Type B pancreatic cell (in vitro differentiated cells): ENCODE results near the gene GARIN5B. TPM values are rescaled to one million over a fixed set of nuclear protein-coding genes. Genes with fewer than 3 reads are reported as not detected.

Experiments
- DNase-seq: peaks from one replicate; pipeline ENCODE4 v3.0.0; 2021; ENCODE audit warnings: mixed read lengths; ENCODE audit not compliant: unreplicated experiment; ENCODE audit errors: extremely low spot score
- H3K27ac Mint-ChIP-seq: 2 replicates; pipeline ENCODE4 v1.8.0; 2021; ENCODE audit warnings: mild to moderate bottlenecking, mixed read lengths
- H3K27me3 Mint-ChIP-seq: 2 replicates; pipeline ENCODE4 v1.8.0; 2021; ENCODE audit warnings: mixed read lengths
- H3K36me3 Mint-ChIP-seq: 2 replicates; pipeline ENCODE4 v1.8.0; 2021; ENCODE audit warnings: mixed read lengths
- H3K4me1 Mint-ChIP-seq: one replicate; pipeline ENCODE4 v1.8.0; 2021; ENCODE audit warnings: mixed read lengths; ENCODE audit not compliant: unreplicated experiment
- H3K4me3 Mint-ChIP-seq: 2 replicates; pipeline ENCODE4 v1.8.0; 2021; ENCODE audit warnings: mild to moderate bottlenecking, mixed read lengths
- H3K9me3 Mint-ChIP-seq: 2 replicates; pipeline ENCODE4 v1.8.0; 2021; ENCODE audit warnings: mixed read lengths
- total RNA-seq: library from RNA; stranded (reverse); gene quantifications from 2 replicates; pipeline ENCODE4 v1.2.1, GENCODE V29; 2021; ENCODE audit warnings: low replicate concordance
- TF ChIP-seq, protein P1 (sequence below): fragments of 200-600 bp; sonication (generic); conservative IDR thresholded peaks from 2 replicates; pipeline ENCODE4 v1.5.0; 2021; ENCODE audit warnings: antibody characterized with exemption, mild to moderate bottlenecking

The GARIN5B gene
- total RNA-seq, 1 donor from 2014 or later = not detected

DNA sequence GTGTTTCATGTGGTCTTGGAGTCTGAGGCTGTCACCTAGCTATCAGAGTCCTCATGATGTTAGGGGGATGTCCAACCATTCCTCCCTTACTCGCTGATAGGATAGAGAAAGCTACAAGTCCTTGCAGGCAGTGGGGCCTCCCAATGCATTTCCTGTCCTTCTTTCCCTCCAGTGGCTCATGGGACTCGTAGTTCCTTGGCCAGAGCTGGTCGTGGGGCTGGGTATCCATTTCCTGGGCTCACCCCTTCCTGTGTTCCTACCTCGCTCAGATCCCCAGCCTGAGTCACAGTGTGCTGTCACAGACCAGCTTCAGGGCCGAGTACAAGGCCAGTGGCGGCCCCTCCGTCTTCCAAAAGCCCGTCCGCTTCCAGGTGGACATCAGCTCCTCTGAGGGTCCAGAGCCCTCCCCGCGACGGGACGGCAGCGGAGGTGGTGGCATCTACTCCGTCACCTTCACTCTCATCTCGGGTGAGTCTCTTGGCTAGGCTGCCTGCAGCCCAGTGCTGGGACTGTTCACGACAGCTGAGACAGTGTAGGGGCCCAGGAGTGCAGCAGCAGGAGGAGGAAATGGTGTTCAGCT, 57.0 kb downstream of the GARIN5B start:
- Mint-ChIP-seq H3K9me3 (no peaks in the 10 kb centered on the region), H3K4me1 (peaks cover 5% of the 10 kb centered on the region), H3K27me3 (no peaks in the 10 kb centered on the region), H3K27ac (no peak overlapping the region), H3K4me3 (no peak overlapping the region), H3K36me3 (peaks cover 12% of the 10 kb centered on the region)
- DNase-seq = no peak
- TF ChIP-seq, protein P1, sequence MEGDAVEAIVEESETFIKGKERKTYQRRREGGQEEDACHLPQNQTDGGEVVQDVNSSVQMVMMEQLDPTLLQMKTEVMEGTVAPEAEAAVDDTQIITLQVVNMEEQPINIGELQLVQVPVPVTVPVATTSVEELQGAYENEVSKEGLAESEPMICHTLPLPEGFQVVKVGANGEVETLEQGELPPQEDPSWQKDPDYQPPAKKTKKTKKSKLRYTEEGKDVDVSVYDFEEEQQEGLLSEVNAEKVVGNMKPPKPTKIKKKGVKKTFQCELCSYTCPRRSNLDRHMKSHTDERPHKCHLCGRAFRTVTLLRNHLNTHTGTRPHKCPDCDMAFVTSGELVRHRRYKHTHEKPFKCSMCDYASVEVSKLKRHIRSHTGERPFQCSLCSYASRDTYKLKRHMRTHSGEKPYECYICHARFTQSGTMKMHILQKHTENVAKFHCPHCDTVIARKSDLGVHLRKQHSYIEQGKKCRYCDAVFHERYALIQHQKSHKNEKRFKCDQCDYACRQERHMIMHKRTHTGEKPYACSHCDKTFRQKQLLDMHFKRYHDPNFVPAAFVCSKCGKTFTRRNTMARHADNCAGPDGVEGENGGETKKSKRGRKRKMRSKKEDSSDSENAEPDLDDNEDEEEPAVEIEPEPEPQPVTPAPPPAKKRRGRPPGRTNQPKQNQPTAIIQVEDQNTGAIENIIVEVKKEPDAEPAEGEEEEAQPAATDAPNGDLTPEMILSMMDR = no peak

DNA sequence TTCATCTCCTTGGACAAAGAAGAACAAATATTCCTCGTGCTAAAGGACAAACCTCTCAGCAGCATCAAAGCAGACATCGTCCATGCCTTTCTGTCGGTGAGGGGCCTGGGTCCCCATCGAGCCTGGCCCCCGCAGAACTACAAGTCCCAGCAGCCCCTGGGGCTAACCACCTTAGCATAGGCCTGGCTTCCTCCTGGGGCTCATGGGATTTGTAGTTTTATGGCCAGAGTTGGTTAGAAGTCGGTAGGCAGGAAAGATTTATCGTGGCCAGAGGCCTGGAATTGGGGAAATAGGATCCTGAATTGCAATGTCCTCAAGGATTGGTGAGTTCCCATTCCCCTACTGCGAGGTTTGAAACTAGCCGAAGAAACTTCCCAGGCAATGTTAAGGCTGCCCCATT, 57.6 kb downstream of the GARIN5B start:
- H3K27ac Mint-ChIP-seq = no peak overlapping the region
- no peak for DNase-seq
- peaks cover 12% of the 10 kb centered on the region for H3K36me3 Mint-ChIP-seq
- no peaks in the 10 kb centered on the region for H3K27me3 Mint-ChIP-seq
- H3K9me3 Mint-ChIP-seq = no peaks in the 10 kb centered on the region
- TF ChIP-seq, protein P1 = no peak
- peaks cover 5% of the 10 kb centered on the region for H3K4me1 Mint-ChIP-seq
- no peak overlapping the region for H3K4me3 Mint-ChIP-seq

DNA sequence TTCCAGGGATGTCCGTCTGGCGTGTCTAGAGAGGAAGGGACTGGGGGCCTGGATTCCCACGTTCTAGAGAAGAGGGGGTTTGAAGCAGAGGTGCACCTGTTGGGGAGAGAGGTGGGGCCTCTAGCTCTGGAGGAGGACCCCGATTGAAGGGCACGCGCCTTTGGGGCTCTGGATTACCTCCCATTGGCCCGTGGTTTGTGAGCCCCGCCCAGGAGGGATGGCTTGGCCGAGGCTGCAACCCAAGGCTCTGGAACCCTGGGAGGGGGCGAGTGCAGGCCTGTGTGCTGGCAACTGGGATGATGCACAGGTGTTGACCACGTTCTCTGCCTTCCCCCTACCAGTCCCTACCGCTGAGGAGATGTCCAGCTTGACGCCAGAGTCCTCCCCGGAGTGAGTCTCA, 58.1 kb downstream of the GARIN5B start:
- Mint-ChIP-seq H3K4me3 (no peak overlapping the region), H3K27ac (no peak overlapping the region), H3K9me3 (no peaks in the 10 kb centered on the region), H3K27me3 (no peaks in the 10 kb centered on the region), H3K36me3 (peaks cover 8% of the 10 kb centered on the region), H3K4me1 (peaks cover 5% of the 10 kb centered on the region)
- TF ChIP-seq, protein P1 = no peak
- no peak for DNase-seq

Other genes starting within 250 kb of the GARIN5B start
- gene PPP1R12C, start 245.6 kb downstream of the GARIN5B start, total RNA-seq = 102 and 113 TPM in 2 replicates
- gene TNNT1, start 214.1 kb downstream of the GARIN5B start, total RNA-seq = 27.6 and 83.1 TPM in 2 replicates
- 2.1 and 4.3 TPM in 2 replicates for gene TNNI3, start 205.5 kb downstream of the GARIN5B start, total RNA-seq
- 5.9 and 12.2 TPM in 2 replicates for gene DNAAF3, start 196.6 kb downstream of the GARIN5B start, total RNA-seq
- gene SYT5, start 183.0 kb downstream of the GARIN5B start, total RNA-seq = 5.0 and 9.1 TPM in 2 replicates
- gene PTPRH, start 153.8 kb downstream of the GARIN5B start, total RNA-seq = 3.9 and 4.3 TPM in 2 replicates
- 14.4 and 19.0 TPM in 2 replicates for gene TMEM86B, start 134.5 kb downstream of the GARIN5B start, total RNA-seq
- gene PPP6R1, start 104.2 kb downstream of the GARIN5B start, total RNA-seq = 71.5 and 72.3 TPM in 2 replicates
- gene HSPBP1, start 83.2 kb downstream of the GARIN5B start, total RNA-seq = 37.8 and 50.7 TPM in 2 replicates
- gene BRSK1, start 79.3 kb downstream of the GARIN5B start, total RNA-seq = 9.8 and 32.3 TPM in 2 replicates
- gene TMEM150B, start 37.9 kb downstream of the GARIN5B start, total RNA-seq = 1.2 and 1.6 TPM in 2 replicates
- gene KMT5C, start 23.4 kb downstream of the GARIN5B start, total RNA-seq = 26.9 and 32.9 TPM in 2 replicates
- gene COX6B2, start 8.5 kb downstream of the GARIN5B start, total RNA-seq = 0.33 and 0.87 TPM in 2 replicates
- 0.46 and 0.48 TPM in 2 replicates for gene IL11, start 7.2 kb upstream of the GARIN5B start, total RNA-seq
- 2.6 and 2.8 TPM in 2 replicates for gene TMEM190, start 13.6 kb upstream of the GARIN5B start, total RNA-seq
- gene TMEM238, start 21.0 kb upstream of the GARIN5B start, total RNA-seq = 8.1 and 14.0 TPM in 2 replicates
- 1,799 and 2,072 TPM in 2 replicates for gene RPL28, start 22.7 kb upstream of the GARIN5B start, total RNA-seq
- 40.7 and 91.3 TPM in 2 replicates for gene UBE2S, start 44.5 kb upstream of the GARIN5B start, total RNA-seq
- 0.05 and 0.22 TPM in 2 replicates for gene SHISA7, start 80.0 kb upstream of the GARIN5B start, total RNA-seq
- gene ISOC2, start 98.4 kb upstream of the GARIN5B start, total RNA-seq = 44.2 and 47.5 TPM in 2 replicates
- gene C19orf85, start 101.5 kb upstream of the GARIN5B start, total RNA-seq = not detected in 2 replicates
- gene ZNF628, start 113.4 kb upstream of the GARIN5B start, total RNA-seq = 10.3 and 13.2 TPM in 2 replicates
- 46.5 and 64.3 TPM in 2 replicates for gene NAT14, start 121.9 kb upstream of the GARIN5B start, total RNA-seq
- gene SSC5D, start 125.2 kb upstream of the GARIN5B start, total RNA-seq = 0.83 and 1.5 TPM in 2 replicates
- gene SBK2, start 173.9 kb upstream of the GARIN5B start, total RNA-seq = 0.75 TPM in 1 of 2 replicates, not detected in the other
- gene SBK3, start 182.3 kb upstream of the GARIN5B start, total RNA-seq = 0.24 and 0.36 TPM in 2 replicates
- gene ZNF579, start 217.6 kb upstream of the GARIN5B start, total RNA-seq = 21.1 and 23.9 TPM in 2 replicates
- 18.4 and 22.4 TPM in 2 replicates for gene FIZ1, start 236.3 kb upstream of the GARIN5B start, total RNA-seq
- gene ZNF524, start 237.0 kb upstream of the GARIN5B start, total RNA-seq = 13.6 and 23.9 TPM in 2 replicates
- 14.6 and 16.2 TPM in 2 replicates for gene ZNF865, start 242.4 kb upstream of the GARIN5B start, total RNA-seq